Muscle of back (tissue), 11 donors: ENCODE measurements around the gene PON3. TPM values are rescaled to one million over a fixed set of nuclear protein-coding genes. Genes with fewer than 3 reads are reported as not detected.

ENCODE experiments used
- DNase-seq, 3 donors: peaks; one replicate each; pipeline versions ENCODE4 v3.0.0 to v3.0.0-alpha.2; 2013
- polyA plus RNA-seq, 10 donors: library from polyadenylated mRNA; unstranded; fragments of 120-200 nt; gene quantifications; one replicate each; pipeline ENCODE4 v1.2.1, GENCODE V29; 2013; ENCODE audit not compliant: insufficient read length in 10 of 10

PON3 gene
- polyA plus RNA-seq, 10 donors: 3.1 to 14.5 (median 5.2) TPM

DNA sequence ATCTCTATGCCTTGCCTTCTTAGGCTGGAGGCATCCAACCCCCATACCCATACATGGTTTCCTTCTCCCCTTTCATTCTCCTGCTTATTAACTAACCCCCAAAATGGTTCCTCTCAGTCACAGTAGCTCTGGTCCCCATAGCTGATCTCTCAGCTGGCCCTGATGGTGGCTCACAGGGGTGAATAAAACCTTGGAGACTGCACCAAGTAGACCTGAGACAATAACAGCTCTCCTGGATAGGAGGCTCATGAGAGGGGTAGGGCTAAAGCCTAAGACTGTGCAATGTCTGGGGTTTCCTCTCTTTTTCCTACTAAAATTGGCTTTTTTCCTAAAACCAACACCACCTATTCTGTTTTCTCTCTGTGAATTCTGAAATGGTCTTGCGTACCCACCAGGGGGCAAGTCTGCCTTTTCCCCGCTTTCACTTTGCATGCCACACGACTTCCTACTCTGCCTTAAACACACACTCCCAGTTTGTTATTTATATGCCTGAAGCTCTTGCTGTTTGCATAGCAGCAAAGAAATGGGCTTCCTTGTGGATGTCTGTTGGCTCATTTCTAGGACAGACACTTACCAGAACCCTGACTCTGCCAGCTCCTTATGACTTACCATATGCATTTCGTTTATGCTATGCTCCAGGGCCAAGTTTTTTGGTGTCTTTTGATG is 53.4 kb downstream of the PON3 start:
- no peak for DNase-seq

DNA sequence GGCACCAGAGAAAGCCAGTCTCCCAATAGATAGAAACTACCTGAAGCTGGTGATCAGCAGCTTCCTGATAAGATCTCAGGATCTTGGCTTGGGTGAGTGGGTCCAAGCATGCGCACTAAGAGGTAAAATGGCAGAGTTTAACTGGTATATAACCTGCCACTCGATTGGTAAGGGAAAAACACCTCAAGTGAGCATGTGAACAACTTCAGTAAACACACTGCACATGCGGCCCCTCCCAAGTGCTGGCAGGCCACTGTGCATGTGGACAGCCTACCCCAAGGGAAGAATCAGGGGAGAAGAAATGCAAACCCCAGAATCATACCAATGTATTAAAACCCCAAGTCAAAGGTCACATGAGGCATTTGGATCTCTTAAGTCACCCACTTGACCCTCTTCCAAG is 54.1 kb downstream of the PON3 start:
- DNase-seq: no peak

DNA sequence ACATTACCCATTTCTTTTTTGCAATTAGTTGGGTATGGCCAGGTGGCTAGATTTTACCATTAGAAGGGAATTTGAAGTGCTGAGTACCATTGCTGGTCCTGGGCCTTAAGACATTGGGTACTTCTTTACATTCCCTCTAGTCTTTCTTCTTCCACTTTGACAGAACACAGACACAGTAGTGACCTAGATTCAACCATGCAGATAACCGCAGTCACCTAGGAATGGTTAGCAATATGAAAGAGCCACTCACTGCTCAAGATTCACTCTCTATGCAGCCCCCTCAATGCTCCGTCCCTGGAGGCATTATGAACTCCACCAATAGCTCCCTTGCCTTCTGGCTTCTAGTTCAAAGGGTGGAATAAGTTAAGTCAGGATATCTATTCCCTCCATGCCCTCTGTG is 55.7 kb downstream of the PON3 start:
- DNase-seq: no peak

DNA sequence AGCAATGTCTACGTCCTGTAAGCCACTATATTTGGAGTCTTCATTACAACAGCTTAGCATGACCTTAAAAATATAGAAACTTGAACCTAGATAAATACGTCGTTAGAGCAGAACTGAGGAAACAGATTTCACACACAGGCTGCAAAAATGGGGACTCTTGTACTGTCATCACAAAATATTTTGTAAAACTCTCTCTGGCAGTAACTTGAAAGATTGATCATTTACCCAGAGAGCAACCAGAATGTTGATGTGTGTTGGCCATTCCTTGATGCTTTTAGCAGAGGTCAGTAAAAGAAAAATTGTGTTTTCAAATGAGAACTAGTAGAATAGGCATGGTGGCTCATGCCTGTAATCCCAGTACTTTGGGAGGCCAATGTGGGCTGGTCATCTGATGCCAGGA is 57.3 kb downstream of the PON3 start:
- DNase-seq: no peak

DNA sequence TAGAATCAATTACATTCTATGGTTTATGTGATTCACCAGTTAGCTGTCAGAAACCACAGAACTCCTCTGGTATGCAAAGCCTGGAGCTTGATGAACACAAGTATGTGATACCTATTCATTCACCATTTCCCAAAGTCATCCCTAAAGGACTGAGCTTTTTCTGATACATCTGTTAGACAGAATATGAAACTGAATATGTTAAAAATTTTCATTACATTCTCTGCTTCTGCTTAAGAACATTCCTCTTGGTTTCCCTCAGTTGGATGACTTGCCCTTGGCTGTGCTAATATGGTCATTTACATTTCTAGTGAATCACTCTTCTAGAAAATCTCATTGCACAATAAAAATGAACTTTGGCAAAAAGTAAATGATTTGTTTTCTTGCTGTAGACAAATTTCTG is 61.1 kb downstream of the PON3 start:
- DNase-seq: peak in 1 of 3 donors; percentile 86

DNA sequence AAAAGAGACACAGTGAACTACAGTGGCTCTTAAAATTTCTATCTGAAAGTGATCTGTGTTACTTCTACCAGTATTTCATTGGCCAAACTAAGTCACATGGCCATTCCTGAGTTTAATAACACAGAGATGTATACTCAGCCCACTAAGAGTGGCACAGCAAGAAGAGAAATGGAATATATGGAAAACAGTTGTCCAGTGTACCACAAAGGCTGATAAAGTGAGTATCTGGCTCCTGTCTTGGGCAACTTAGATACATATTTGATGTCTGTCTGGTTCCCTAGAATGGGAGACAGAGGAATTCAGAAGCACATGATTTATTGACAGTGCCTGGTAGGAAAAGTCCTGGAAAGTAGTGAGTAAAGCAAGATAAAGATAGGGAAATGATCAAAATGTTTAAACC is 61.7 kb downstream of the PON3 start:
- DNase-seq: peak in 1 of 3 donors; percentile 4

DNA sequence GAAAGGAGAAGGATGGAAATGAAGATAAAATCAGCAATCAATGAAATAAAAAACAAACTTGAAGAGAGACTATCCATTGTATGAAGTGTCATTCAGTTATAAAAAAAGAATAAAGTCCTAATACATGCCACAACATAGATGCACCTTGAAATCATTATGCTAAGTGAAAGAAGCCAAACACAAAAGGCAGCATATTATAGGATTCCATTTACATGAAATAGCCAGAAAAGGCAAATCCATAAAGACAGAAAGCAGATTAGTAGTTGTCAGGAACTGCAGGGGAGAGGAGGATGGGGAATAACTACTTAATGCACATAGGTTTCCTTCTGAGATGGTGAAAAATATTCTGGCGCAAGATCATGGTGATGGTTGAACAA is 65.2 kb downstream of the PON3 start:
- no peak for DNase-seq

DNA sequence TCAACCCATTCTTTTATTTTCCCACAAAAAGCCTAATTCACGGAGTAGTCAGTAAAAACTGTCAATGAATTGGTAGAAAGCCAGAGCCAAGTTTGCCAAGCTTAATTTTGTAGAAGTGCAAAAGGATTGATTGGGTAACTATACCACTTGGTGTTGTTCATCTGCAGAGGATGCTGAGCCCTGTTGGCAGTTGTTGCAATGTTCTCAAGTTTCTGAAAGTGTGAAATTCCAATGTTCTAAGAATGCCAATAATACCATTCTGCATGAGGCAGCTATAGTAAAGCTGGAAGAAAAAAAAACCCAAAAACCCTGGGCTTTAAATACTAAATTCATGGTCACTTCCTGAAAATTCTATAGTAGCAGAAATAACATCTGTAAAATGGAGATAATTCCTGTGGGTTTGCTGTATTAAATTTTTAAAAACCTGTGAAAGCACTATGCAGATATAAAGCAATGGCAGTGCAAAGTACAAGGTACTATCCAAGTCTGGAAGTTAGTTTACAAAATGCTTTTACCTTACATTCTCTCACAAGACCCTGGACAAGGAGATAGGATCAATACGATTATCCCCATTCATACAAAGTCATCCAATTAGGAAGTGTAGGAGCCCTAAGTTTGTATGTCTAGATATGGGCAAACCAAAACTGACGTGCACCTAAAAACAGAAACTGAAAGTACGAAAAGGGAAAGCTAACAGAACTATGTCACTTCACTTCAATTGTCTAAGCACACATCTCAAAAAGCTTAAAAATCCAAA is 65.8 kb downstream of the PON3 start:
- peak; percentile 45 to 71 (median 50) for DNase-seq

DNA sequence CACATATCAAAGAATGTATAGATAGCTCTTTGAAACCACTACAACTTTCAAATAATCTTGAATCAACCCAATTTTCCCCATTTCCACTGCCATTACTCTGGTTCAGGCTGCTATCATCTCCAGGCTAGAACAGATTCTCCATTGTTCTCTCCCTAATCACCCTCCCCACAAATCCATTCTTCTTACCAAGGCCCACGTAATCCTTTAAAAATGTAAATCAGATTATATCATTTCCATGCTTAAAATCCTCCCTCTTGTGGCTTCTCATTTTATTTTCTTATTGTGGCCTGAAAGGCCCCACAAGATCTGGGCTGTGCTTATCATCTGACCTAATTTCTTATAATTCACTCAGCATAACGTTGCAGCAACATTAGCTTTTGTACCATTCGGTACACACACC is 68.8 kb downstream of the PON3 start:
- no peak for DNase-seq

DNA sequence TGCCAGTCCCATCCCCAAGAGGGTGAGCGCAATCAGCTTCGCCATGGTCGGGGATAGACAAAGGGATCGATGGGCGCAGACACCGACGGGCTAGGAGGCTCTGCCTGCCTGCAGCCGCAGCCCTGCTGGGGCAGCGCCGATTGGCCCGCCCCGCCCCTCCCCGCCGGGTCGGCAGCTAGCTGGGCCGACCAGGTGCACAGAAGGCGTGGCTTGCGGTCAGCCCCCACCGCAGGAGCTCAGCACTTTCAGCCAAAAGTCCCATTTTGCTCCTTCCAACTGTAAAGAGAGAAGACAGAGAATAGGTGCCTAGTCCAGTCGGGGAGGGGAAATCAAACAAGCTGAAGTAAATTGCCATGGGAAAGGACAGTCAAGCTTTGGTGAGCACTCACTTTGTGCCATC is 71.7 kb downstream of the PON3 start, which contains the start of gene PON1:
PON1 (minus strand) TSS at position 102 of the 400 bp plus-strand sequence; CDS start at position 45, 57 bp downstream.
- no peak for DNase-seq

DNA sequence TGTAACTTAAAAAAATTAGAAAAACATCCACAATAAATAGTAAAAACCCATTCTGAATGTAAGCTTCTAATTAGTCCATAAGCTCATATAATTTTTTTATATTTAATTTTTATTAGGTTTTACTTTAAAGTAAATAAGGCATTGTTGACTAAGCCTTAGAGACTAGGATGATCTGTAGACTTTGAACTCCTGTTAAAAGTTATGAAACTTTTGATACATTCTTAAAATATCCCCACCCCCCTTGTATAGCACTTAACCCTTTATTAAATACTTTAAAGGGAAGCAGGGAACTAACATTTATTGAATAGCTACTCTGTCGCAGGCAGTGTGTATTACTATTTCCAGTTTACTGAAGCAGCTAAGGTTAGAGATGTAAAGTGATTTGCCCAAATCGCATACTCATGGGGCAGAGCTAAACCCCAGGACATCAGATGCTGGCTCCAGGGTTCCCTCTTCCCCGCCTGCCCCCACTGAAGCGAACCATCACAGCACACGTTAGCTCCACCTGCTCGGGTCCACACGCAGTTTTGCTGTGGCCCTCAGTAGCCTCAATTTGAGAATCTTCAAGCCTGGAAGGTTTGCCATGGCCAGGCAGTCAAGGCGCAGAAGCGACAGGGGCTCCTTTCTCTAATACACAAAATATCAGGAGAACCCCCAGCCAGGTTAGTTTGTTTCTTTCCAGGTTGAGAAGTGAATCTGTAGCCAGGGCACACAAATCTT is 72.6 kb downstream of the PON3 start:
- no peak for DNase-seq

DNA sequence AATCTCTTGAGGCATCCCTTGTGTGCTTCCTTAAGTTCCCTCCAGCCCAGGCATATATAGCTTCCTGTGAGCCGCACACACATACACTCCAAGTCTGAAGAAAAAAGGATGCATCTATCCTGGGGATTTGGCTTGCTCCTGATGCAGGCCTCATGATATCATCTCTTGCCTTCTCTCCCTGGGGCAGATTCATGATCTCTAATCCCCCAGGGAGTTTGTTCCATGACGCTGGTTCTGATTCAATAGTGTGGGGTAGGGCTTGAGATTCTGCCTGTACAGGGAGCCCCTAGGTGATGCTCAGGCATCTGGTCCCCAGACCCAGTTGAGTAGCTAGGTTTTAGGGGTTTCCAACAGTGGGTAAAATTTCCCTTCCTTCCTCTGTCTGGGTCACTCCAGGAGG is 73.3 kb downstream of the PON3 start:
- peak in 1 of 3 donors; percentile 19 for DNase-seq

DNA sequence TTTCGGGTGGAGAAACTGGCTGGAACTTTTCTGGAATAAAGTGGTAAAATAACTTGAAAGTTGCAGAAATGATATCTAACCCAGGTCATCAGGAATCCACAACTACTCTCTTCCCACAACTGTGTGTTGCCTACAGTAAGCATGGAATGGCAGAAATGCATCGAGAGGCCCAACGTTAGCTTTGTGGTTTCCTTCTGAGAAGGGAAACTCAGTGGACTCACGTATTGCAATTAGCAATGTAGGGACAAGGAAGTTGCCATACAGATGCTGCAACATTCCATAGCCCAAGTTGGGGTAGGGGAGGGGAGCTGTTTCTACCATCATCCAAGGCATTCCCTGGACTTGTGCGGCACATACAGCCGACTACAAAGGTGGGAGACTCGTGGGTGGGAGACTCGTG is 73.8 kb downstream of the PON3 start:
- DNase-seq: peak in 1 of 3 donors; percentile 34

DNA sequence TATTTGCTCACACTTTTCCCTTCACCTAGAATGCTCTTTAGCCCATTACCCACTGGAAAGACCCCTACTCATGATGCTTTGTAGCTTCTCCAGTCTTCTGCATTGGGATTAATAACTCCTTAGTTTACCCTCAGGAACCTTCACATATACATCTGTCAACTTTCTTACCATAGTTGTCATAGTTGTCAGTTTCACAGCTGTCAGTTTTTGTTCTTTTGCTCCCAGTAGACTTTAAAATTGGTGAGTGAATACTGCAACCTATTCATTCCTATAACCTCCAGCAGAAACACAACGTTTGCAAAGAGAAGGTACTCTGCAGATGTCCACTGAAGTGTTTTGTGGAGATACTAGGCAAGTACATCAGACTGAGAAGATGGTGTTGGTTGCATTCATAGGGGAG is 74.5 kb downstream of the PON3 start:
- DNase-seq: no peak

DNA sequence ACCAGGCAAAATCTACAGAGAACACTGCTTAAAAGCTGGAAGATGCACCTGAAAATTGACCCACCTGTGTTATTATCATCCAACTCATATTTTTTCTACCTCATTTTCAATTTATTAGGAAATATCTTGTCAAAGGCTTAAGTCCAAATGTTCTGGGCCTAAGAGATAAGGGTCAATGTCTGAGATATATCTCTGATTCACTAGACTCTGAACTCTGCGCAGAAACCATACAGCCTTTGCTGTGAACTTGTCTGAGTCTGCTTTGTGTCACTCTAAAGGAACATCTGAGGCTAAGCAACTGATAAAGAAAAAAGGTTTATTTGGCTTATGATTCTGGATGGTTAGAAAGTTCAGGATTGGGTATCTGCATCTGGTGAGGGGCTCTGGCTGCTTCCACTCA is 75.5 kb downstream of the PON3 start:
- no peak for DNase-seq

DNA sequence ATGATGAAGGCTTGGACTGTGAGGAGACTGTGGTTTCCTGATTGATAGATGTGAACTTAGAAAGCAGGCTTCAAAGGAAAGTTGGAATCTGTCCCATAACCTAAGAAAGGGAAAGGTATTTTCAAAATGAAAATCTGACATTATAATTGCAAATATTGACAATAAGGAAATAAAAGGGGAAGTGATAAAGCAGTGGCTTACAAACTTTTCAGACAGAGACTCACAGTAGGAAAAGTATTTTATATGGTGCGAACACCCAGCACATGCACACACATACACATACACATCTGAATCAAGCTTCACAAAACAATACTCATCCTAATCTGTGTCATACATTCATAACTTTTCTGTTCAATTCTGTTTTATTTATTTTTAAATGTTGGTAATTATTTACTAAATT is 76.6 kb downstream of the PON3 start:
- no peak for DNase-seq

DNA sequence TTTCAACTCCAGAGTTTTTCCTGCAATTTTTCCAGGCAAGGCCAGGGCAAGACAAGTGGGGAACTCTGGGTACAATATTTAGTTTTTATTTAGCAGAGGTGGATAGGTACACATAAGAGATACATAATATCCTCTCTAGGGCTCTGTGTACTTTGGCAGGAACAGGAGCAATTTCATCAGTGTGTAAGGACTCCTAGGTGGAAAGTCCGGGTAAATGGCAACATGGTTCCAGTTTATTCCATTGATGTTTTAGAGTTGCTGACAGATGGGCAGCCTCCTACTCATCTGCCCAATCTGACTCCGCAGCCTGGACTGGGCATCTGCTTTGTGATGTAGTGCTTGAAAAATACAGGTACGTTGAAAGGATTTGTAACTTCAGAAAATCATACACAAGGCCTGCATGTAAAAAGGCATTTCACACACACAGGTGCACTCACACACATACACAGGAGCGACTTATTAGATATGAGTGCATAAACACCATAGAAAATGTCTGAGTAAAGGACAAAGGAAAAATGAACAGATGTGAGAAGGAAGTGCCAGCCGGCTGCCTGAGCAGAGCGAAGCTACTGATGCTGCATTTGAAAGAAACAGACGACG is 77.6 kb downstream of the PON3 start:
- DNase-seq: no peak

DNA sequence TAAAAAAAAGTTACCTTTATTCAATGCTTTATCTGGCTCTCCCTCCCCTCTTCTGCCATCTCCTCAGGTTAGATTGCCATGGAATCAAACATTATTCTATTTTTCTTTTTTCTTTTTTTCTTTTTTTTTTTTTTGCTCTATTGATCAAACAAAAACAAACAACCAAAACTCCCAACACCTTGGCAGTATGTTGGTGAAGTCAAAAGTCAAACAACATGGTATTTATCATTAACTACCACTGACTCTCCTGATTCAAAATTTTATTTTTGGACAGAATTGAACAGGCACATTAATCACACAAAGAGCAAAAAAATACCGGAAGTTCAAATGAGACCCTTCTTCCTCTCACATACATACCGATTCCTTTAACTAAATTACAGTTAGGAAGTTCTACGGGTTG is 78.2 kb downstream of the PON3 start:
- no peak for DNase-seq

DNA sequence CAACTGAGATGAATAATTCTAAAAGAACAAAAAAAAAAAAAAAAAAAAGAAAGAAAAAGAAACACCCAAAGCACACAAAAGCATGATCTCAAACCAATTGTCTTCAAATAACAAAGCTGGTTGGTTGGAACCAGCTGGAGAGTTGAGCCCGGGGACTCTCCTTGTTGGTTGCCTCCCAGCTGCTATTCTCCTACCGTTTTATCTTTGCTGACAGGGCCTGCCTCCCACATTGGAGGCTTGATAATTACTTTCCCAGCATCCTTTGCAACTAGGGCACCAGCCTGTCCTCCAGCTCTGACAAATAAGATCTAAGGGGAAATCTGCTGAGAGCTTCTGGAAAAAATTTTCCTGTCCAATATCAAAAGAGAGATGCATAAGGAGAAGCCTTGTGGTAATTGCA is 78.6 kb downstream of the PON3 start:
- no peak for DNase-seq

DNA sequence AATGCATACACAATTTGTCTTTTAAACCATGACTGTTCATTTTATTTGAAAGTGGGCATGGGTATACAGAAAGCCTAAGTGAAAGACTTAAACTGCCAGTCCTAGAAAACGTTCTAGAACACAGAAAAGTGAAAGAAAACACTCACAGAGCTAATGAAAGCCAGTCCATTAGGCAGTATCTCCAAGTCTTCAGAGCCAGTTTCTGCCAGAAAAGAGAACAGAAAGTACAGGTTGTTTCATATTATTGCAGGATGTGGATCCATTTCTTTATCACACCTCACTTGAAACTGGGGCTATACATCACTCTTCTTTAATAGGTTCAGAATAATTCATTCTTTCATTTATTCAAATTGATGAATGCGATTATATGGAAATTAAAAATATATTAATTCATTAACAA is 79.6 kb downstream of the PON3 start:
- no peak for DNase-seq

DNA sequence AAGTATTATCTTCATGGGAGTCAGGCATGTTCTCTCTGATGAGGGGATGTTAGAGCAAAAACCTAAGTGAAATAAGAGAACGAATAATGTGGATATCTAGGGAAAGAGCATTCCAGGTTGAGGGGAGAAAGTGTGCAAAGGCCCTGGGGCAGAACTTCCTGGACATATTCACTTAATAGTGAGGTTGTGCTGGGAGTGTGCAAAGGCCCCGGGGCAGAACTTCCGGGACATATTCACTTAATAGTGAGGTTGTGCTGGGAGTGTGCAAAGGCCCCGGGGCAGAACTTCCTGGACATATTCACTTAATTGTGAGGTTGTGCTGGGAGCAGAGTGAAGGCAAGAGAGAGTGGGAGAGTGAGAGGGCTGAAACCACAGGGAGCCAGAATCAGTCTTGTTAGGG is 83.6 kb downstream of the PON3 start:
- DNase-seq: no peak

DNA sequence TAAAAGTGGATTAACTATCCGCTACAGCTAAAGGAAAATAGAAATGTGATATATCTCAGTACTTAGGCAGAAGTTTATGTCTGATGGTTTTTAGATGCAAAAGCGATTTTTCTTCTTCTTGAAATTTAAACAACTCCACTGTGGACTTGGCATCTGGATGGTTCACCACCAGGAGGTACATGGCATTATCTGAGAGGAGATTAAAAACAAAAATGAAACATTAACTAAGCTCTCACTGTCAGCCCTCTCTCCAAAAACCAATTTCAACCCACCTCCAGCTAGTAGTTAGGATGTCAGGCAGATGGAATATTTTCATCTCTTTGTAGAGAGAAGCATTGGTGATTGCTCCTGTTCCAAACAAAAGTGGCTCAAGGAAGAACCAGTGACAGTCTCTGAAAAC is 84.8 kb downstream of the PON3 start:
- DNase-seq: no peak

DNA sequence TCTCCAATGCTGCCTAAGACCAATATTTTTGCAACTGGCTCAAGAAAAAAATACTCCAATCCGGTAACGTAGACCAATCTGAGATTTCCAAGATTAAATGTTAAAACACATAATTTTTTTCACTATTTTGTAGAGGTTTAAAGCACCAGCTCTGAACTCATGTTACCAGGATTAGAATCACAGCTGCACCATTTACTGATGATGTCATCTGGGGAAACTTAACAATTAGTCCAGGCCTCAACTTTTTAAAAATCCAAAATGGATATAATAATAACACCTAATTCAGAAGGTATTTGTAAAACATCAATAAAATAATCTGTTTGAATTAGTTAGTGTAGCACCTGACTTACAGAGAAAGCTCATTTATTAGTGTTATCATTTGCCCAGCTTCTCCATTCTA is 86.2 kb downstream of the PON3 start:
- DNase-seq: no peak
